ENCODE results near the gene CCDC15. TPM values are rescaled to one million over a fixed set of nuclear protein-coding genes. Genes with fewer than 3 reads are reported as not detected.

CCDC15 gene
- total and polyA plus RNA-seq, 2 experiments from 2014 or later, result 1.1 to 2.3 TPM

GRCh38 chr11:124935548-124936514 lies 18.2 kb upstream of the CCDC15 start, which contains the start of gene HEPACAM:
Gene HEPACAM, minus strand, starts transcription at chr11:124936047. Its CDS starts 41 bp downstream, at chr11:124936006.
- Histone ChIP-seq H3K9me3 (ENCODE audit: low read depth) (no peaks in the 10 kb centered on the region), H4K20me1 (ENCODE audit: insufficient read depth, poor library complexity, severe bottlenecking) (no peaks in the 10 kb centered on the region), H3K36me3 (replicated peaks; ENCODE audit: insufficient read depth, low read depth) (no peaks in the 10 kb centered on the region), H3K9me2 (replicated peaks; ENCODE audit: insufficient read depth) (no peaks in the 10 kb centered on the region), H2AFZ (no peak within 1 kb of the TSS), H3K4me1 (ENCODE audit: insufficient read depth) (no peaks in the 10 kb centered on the region), H3K27ac (no peak within 1 kb of the TSS), H3K27me3 (peaks cover 4% of the 10 kb centered on the region), H3K4me2 (no peak within 1 kb of the TSS), H3K79me2 (no peaks in the 10 kb centered on the region), H3K4me3 (no peak within 1 kb of the TSS)
- WGBS (ENCODE audit: low lambda C conversion rate, missing lambda C conversion rate), result 93% methylated on average over 18 of the region's 18 CpGs
- DNase-seq (ENCODE audit: low spot score), result no peak
- TF ChIP-seq EZH2 (IDR thresholded peaks at IDR 0.05; ENCODE audit: borderline replicate concordance), result no peak
- no peak for TF ChIP-seq CTCF (IDR thresholded peaks at IDR 0.05; ENCODE audit: poor library complexity)
- no peak for TF ChIP-seq EZH2phosphoT487 (IDR thresholded peaks at IDR 0.05; ENCODE audit: low read depth, severe bottlenecking, unreplicated experiment)

- H3K36me3 ChIP-seq (replicated peaks; ENCODE audit: insufficient read depth, low read depth), result no peaks in the 10 kb centered on the region
- no peaks in the 10 kb centered on the region for H3K4me1 ChIP-seq (ENCODE audit: insufficient read depth)
- no peaks in the 10 kb centered on the region for H3K79me2 ChIP-seq
- no peak overlapping the region for H2AFZ ChIP-seq
- no peaks in the 10 kb centered on the region for H3K9me2 ChIP-seq (replicated peaks; ENCODE audit: insufficient read depth)
- DNase-seq (ENCODE audit: low spot score), result no peak
- H3K9me3 ChIP-seq (ENCODE audit: low read depth), result no peaks in the 10 kb centered on the region
- H3K4me3 ChIP-seq, result no peak overlapping the region
- H3K27ac ChIP-seq, result no peak overlapping the region
- H3K4me2 ChIP-seq, result no peak overlapping the region
- peaks cover 4% of the 10 kb centered on the region for H3K27me3 ChIP-seq
- H4K20me1 ChIP-seq (ENCODE audit: insufficient read depth, poor library complexity, severe bottlenecking), result no peaks in the 10 kb centered on the region
- 82% methylated on average over 3 of the region's 3 CpGs for WGBS (ENCODE audit: low lambda C conversion rate, missing lambda C conversion rate)
- TF ChIP-seq EZH2 (IDR thresholded peaks at IDR 0.05; ENCODE audit: borderline replicate concordance) (no peak), EZH2phosphoT487 (IDR thresholded peaks at IDR 0.05; ENCODE audit: low read depth, severe bottlenecking, unreplicated experiment) (no peak), CTCF (IDR thresholded peaks at IDR 0.05; ENCODE audit: poor library complexity) (no peak)
These were observed 16.6 kb upstream of the CCDC15 start for GRCh38 chr11:124937336-124937935.

- Histone ChIP-seq H2AFZ (no peak overlapping the region), H3K4me3 (no peak overlapping the region), H3K79me2 (no peaks in the 10 kb centered on the region), H3K27me3 (peaks cover 4% of the 10 kb centered on the region), H3K27ac (no peak overlapping the region), H3K4me1 (ENCODE audit: insufficient read depth) (no peaks in the 10 kb centered on the region), H4K20me1 (ENCODE audit: insufficient read depth, poor library complexity, severe bottlenecking) (no peaks in the 10 kb centered on the region), H3K4me2 (no peak overlapping the region), H3K36me3 (replicated peaks; ENCODE audit: insufficient read depth, low read depth) (no peaks in the 10 kb centered on the region), H3K9me2 (replicated peaks; ENCODE audit: insufficient read depth) (no peaks in the 10 kb centered on the region), H3K9me3 (ENCODE audit: low read depth) (no peaks in the 10 kb centered on the region)
- DNase-seq (ENCODE audit: low spot score), result no peak
- 83% methylated on average over 6 of the region's 6 CpGs for WGBS (ENCODE audit: low lambda C conversion rate, missing lambda C conversion rate)
- TF ChIP-seq EZH2 (IDR thresholded peaks at IDR 0.05; ENCODE audit: borderline replicate concordance) (no peak), EZH2phosphoT487 (IDR thresholded peaks at IDR 0.05; ENCODE audit: low read depth, severe bottlenecking, unreplicated experiment) (no peak), CTCF (IDR thresholded peaks at IDR 0.05; ENCODE audit: poor library complexity) (no peak)
These were observed 15.7 kb upstream of the CCDC15 start for GRCh38 chr11:124938206-124938765.
